ENCODE data around the gene CD226.

CD226 gene

DNA sequence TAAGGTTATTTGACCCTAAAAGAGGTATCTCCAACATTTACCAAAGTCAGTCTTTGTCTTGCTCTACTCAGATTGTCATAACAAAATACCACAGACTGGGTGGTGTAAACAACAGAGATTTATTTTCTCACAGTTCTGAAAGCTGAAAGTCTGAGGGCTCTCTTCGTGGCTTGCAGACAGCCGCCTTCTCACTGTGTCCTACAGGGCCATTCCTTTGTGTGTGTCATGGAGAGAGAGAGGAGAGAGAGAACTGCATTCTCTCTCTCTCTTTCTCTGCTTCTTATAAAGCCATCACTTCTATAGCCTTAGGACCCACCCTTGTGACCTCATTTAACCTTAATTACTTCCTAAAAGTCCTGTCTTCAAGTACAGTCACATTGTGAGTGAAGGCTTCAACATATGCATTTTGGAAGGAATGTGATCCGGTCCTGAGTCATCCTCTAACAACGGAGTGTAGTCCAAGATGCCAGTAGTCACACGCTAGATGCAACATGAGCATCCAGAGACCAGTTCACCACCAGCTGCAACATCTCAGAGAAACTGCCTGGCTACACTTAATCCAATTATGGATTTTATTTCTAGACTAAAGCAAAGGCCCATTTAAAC, 130.2 kb downstream of the CD226 start:
- DNase-seq (ENCODE audit: low read depth in 2 of 2), result no peak

DNA sequence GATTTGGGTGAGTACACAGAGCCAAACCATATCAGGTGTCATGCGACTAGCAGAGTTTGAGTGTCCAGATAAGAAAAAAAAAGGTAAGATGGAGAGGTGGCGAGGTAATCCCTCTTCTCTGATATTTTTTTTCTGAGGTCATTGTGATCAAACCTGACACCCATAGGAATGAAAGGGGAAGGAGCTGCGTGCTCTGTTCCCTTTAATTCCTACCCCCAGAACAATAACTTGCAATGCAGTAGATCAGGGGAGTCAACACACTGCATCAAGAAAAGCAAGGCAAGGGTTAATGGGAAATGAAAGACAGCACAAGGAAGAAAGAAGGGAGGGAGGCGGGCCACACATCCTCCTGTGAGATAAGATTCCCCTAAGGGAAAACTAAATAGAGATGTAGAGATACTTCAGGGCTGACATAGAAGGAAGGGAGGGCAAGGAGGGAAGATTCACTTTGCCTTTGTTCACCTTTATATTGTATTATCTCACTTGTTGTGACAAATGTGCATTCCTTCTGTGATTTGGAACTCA, 132.8 kb downstream of the CD226 start:
- no peak for DNase-seq (ENCODE audit: low read depth in 2 of 2)

DNA sequence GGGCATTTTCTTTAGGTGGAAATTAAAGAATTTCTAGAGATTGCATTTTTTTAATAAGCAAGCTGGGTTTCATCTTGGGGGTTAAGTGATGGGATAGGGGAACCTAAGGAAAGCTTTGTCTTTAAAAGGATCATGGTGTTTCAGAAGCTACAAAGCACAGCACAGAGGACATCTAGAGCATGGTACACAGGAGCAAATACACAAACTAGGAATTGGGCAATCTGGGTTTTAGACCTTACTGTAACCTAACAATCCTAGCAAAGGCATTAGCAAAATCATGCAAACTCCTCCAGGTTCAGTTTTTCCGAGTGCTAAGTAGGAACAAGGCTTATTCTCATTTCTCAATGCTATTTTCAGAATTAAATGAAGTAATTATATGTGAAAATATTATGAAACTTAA, 134.1 kb downstream of the CD226 start:
- DNase-seq (ENCODE audit: low read depth in 2 of 2), result no peak

DNA sequence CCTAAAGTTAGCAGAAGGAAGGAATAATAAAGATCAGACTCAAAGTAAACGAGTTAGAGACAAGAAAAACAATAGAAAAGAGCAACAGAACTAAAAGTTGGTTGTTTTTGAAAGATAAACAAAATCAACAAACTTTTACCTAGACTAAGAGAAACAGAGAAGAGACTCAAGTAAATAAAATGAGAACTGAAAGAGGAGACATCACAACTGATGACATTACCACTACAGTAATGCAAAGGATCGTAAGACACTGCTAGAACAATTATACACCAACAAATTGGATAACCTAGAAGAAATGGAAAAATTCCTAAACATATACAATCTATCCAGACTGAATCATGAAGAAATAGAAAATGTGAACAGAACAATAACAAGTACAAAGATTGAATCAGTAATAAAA, 139.3 kb downstream of the CD226 start:
- DNase-seq (ENCODE audit: low read depth in 2 of 2), result no peak

DNA sequence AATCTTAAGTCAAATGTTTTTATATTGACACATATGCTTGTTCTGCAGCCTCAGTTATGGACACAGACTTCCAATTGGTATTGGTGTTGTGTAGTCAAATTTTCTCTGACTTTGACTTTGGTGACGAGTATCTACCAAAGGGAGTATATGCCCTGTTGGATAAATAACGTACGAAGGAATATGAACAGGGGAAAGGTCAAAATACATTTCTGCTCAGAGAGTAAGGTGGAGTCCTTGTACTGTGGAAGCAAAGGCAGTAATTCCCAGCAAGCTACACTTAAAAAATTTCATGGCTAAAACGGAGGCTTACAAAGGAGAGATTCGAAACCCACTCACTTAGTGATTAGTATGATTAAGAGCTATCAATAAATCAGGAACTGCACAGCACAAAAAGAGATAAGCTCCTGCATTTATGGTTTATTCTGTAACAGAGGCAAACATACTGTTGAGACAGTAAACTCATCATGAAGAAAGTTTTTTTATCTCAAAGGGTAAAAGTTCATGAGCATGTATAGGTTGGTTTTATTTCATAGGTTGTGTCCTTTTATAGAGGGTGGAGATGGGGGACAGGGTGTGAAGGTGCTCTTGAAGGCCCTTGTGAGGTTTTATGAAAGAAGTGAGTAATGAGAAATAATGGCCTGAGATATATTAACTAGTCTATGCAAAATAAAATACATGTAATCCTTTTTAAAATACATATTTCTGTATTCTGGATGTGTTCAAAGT, 142.7 kb downstream of the CD226 start:
- no peak for DNase-seq (ENCODE audit: low read depth in 2 of 2)

Data from stimulated activated CD4-positive, alpha-beta T cell treated with anti-CD3 and anti-CD28 coated beads, Interleukin-4, amount 100 ng/mL, for 48 hours (primary cell).